Keratinocyte (primary cell): ENCODE measurements around the gene CCDC33. TPM values are rescaled to one million over a fixed set of nuclear protein-coding genes. Genes with fewer than 3 reads are reported as not detected.

Source experiments
- DNase-seq: peaks from one replicate; pipeline ENCODE4 v3.0.0-alpha.2; 2011; ENCODE audit warnings: low read depth, missing footprints, low spot score
- FAIRE-seq: peaks from 2 replicates; lab custom pipeline; 2011; peaks lifted over from hg19 to GRCh38; lab: Jason Lieb, UNC
- H2AFZ ChIP-seq: 2 replicates; pipeline ENCODE4 v1.6.0; 2012; ENCODE audit warnings: low read length, control low read depth, inconsistent platforms; ENCODE audit not compliant: control insufficient read depth
- H3K27ac ChIP-seq: 2 replicates; pipeline ENCODE4 v1.5.1; 2011; ENCODE audit warnings: low read length; ENCODE audit not compliant: control insufficient read depth, insufficient read depth
- H3K27me3 ChIP-seq: 3 replicates; pipeline ENCODE4 v1.6.0; 2011; ENCODE audit warnings: low read length; ENCODE audit not compliant: control insufficient read depth, insufficient read depth; ENCODE audit errors: extremely low read depth
- H3K36me3 ChIP-seq, 2 experiments: 2 replicates in 1 of 2; 3 replicates in 1 of 2; pipeline ENCODE4 v1.5.1; 2011; ENCODE audit warnings: low read length in 2 of 2, mild to moderate bottlenecking in 1 of 2; ENCODE audit not compliant: control insufficient read depth in 2 of 2, insufficient read depth in 2 of 2; ENCODE audit errors: extremely low read depth in 1 of 2
- H3K4me1 ChIP-seq: 3 replicates; pipeline ENCODE4 v1.5.1; 2011; ENCODE audit warnings: low read length; ENCODE audit not compliant: control insufficient read depth, insufficient read depth; ENCODE audit errors: extremely low read depth
- H3K4me2 ChIP-seq: 3 replicates; pipeline ENCODE4 v1.6.0; 2011; ENCODE audit warnings: low read depth, low read length; ENCODE audit not compliant: control insufficient read depth, insufficient read depth; ENCODE audit errors: extremely low read depth
- H3K4me3 ChIP-seq, 3 experiments: fragments of 200-600 bp in 1 of 3; sonication (generic) in 1 of 3; 2 replicates in 2 of 3; 3 replicates in 1 of 3; pipeline ENCODE4 v1.5.1; 2011 to 2016; ENCODE audit warnings: low read length in 3 of 3, mild to moderate bottlenecking in 3 of 3, control low read depth in 2 of 3, inconsistent platforms in 1 of 3, low read depth in 1 of 3, mixed read lengths in 1 of 3, mixed run types in 1 of 3, moderate library complexity in 1 of 3; ENCODE audit not compliant: control insufficient read depth in 2 of 3, insufficient read depth in 2 of 3; ENCODE audit errors: extremely low read depth in 1 of 3
- H3K79me2 ChIP-seq: 2 replicates; pipeline ENCODE4 v1.6.0; 2012; ENCODE audit warnings: low read length; ENCODE audit not compliant: control insufficient read depth, insufficient read depth
- H3K9ac ChIP-seq: 3 replicates; pipeline ENCODE4 v1.6.0; 2011; ENCODE audit warnings: low read length; ENCODE audit not compliant: control insufficient read depth, insufficient read depth; ENCODE audit errors: extremely low read depth
- H3K9me1 ChIP-seq: 3 replicates; pipeline ENCODE4 v1.6.0; 2011; ENCODE audit warnings: low read length; ENCODE audit not compliant: control insufficient read depth, insufficient read depth; ENCODE audit errors: extremely low read depth
- H3K9me3 ChIP-seq: 2 replicates; pipeline ENCODE4 v1.5.1; 2012; ENCODE audit warnings: low read depth, low read length; ENCODE audit not compliant: control insufficient read depth
- H4K20me1 ChIP-seq: 3 replicates; pipeline ENCODE4 v1.6.0; 2011; ENCODE audit warnings: low read length; ENCODE audit not compliant: control insufficient read depth, insufficient read depth; ENCODE audit errors: extremely low read depth
- EZH2 ChIP-seq: IDR thresholded peaks from one replicate; pipeline ENCODE4 v1.6.1; 2012; ENCODE audit warnings: inconsistent platforms, mild to moderate bottlenecking, low read length, moderate library complexity
- dilution Hi-C: fragments of 300-500 bp; cut with MboI; formaldehyde crosslinking; loops from one replicate; pipeline ENCODE4 v1.7.0; 2020; ENCODE audit warnings: low sequenced_read_pairs; ENCODE audit not compliant: extremely low pct_ligation_motif_present
- polyA plus RNA-seq, 5 experiments: library from polyadenylated mRNA; depleted of rRNA in 3 of 5; stranded (reverse) in 3 of 5; stranded (forward) in 1 of 5; unstranded in 1 of 5; fragments of >200 nt; gene quantifications; 1 replicate in 1 of 5; 2 replicates in 3 of 5; 3 replicates in 1 of 5; pipeline versions ENCODE4 v1.2.1 to v1.2.3, GENCODE V29; 2011 to 2012; ENCODE audit warnings: missing spikeins in 2 of 5, low read depth in 1 of 5, low replicate concordance in 1 of 5
- TF ChIP-seq, protein P1 (sequence below), 3 experiments: IDR thresholded peaks in 1 of 3; conservative IDR thresholded peaks in 1 of 3; optimal IDR thresholded peaks in 1 of 3; 2 replicates in 2 of 3; 3 replicates in 1 of 3; pipeline versions ENCODE3 to v1.5.1; 2011; ENCODE audit warnings: low read length in 3 of 3, mild to moderate bottlenecking in 3 of 3, moderate library complexity in 2 of 3, control low read depth in 1 of 3, inconsistent platforms in 1 of 3; ENCODE audit not compliant: insufficient read depth in 2 of 3; ENCODE audit errors: extremely low read depth in 1 of 3

CCDC33 gene
- polyA plus RNA-seq, 1 donor (not counting 4 experiments of a cell fraction or from before 2014, with no cell fraction given): not detected

- FAIRE-seq: no peak
- dilution Hi-C loops: no loop called here
- H3K4me2 ChIP-seq: no peak overlapping the region
These were observed 22.5 kb downstream of the CCDC33 start for GRCh38 chr15:74258456-74259291.

GRCh38 chr15:74259292-74259648 lies 23.1 kb downstream of the CCDC33 start:
- Histone ChIP-seq H3K27me3 (peaks cover 42% of the 10 kb centered on the region), H3K36me3 (no peaks in the 10 kb centered on the region), H3K9me3 (no peaks in the 10 kb centered on the region), H3K4me3 (no peak overlapping the region), H4K20me1 (no peaks in the 10 kb centered on the region), H3K79me2 (no peaks in the 10 kb centered on the region), H2AFZ (no peak overlapping the region), H3K27ac (no peak overlapping the region), H3K4me1 (no peaks in the 10 kb centered on the region), H3K9me1 (no peaks in the 10 kb centered on the region), H3K9ac (no peak overlapping the region), H3K4me2 (no peak overlapping the region)
- DNase-seq: no peak
- no peak for FAIRE-seq
- dilution Hi-C loops: no loop called here
- TF ChIP-seq EZH2: no peak
- TF ChIP-seq, protein P1, sequence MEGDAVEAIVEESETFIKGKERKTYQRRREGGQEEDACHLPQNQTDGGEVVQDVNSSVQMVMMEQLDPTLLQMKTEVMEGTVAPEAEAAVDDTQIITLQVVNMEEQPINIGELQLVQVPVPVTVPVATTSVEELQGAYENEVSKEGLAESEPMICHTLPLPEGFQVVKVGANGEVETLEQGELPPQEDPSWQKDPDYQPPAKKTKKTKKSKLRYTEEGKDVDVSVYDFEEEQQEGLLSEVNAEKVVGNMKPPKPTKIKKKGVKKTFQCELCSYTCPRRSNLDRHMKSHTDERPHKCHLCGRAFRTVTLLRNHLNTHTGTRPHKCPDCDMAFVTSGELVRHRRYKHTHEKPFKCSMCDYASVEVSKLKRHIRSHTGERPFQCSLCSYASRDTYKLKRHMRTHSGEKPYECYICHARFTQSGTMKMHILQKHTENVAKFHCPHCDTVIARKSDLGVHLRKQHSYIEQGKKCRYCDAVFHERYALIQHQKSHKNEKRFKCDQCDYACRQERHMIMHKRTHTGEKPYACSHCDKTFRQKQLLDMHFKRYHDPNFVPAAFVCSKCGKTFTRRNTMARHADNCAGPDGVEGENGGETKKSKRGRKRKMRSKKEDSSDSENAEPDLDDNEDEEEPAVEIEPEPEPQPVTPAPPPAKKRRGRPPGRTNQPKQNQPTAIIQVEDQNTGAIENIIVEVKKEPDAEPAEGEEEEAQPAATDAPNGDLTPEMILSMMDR (optimal IDR thresholded peaks at IDR 0.05 in 1 of 3, IDR thresholded peaks at IDR 0.05 in 1 of 3, conservative IDR thresholded peaks at IDR 0.05 in 1 of 3; ENCODE audit: extremely low read depth in 1 of 3, insufficient read depth in 2 of 3, low read length in 3 of 3): no peak

More at GRCh38 chr15:74258456-74259291, 22.5 kb downstream of the CCDC33 start:
- Histone ChIP-seq H3K9me3 (no peaks in the 10 kb centered on the region), H3K9ac (no peak overlapping the region), H3K36me3 (no peaks in the 10 kb centered on the region), H3K4me3 (no peak overlapping the region), H2AFZ (no peak overlapping the region), H4K20me1 (no peaks in the 10 kb centered on the region), H3K9me1 (no peaks in the 10 kb centered on the region), H3K4me1 (no peaks in the 10 kb centered on the region), H3K79me2 (no peaks in the 10 kb centered on the region), H3K27me3 (peaks cover 42% of the 10 kb centered on the region), H3K27ac (no peak overlapping the region)
- DNase-seq: no peak
- TF ChIP-seq, protein P1 (optimal IDR thresholded peaks at IDR 0.05 in 1 of 3, IDR thresholded peaks at IDR 0.05 in 1 of 3, conservative IDR thresholded peaks at IDR 0.05 in 1 of 3; ENCODE audit: extremely low read depth in 1 of 3, insufficient read depth in 2 of 3, low read length in 3 of 3): no peak
- TF ChIP-seq EZH2: no peak
